CD8-positive, alpha-beta memory T cell (primary cell): ENCODE measurements around the gene SPPL2A. TPM values are rescaled to one million over a fixed set of nuclear protein-coding genes. Genes with fewer than 3 reads are reported as not detected.
A peak's percentile ranks its signal among the peaks of the same experiment; 100 is the strongest.

Source experiments
- CTCF ChIA-PET: fragments of 350-600 bp; sonication (Branson Sonifier 250); formaldehyde crosslinking; loops from one replicate; lab custom pipeline; 2021; ENCODE audit warnings: antibody characterized with exemption; lab: Charles Lee
- POLR2A ChIA-PET: fragments of 350-600 bp; sonication (Branson Sonifier 250); formaldehyde crosslinking; loops from one replicate; lab custom pipeline; 2021; ENCODE audit warnings: antibody characterized with exemption; lab: Charles Lee
- DNase-seq, 5 donors: peaks; one replicate each; pipeline versions ENCODE4 v3.0.0 to v3.0.0-alpha.2; 2020 to 2022; ENCODE audit warnings: mixed read lengths in 1 of 5
- H3K27ac ChIP-seq: one replicate; pipeline ENCODE4 v1.7.0; 2013; ENCODE audit warnings: low read depth, mild to moderate bottlenecking, low read length, moderate library complexity
- H3K27me3 ChIP-seq: 2 replicates; pipeline ENCODE4 v1.7.0; 2013; ENCODE audit warnings: low read length, mild to moderate bottlenecking; ENCODE audit not compliant: insufficient read depth, poor library complexity, severe bottlenecking
- H3K36me3 ChIP-seq: 2 replicates; pipeline ENCODE4 v1.7.0; 2013; ENCODE audit warnings: mild to moderate bottlenecking, low read length, moderate library complexity; ENCODE audit not compliant: insufficient read depth
- H3K4me1 ChIP-seq: 2 replicates; pipeline ENCODE4 v1.7.0; 2013; ENCODE audit warnings: mild to moderate bottlenecking, low read length, moderate library complexity; ENCODE audit not compliant: insufficient read depth
- H3K4me3 ChIP-seq: 2 replicates; pipeline ENCODE4 v1.7.0; 2013; ENCODE audit warnings: mild to moderate bottlenecking, low read length
- H3K9me3 ChIP-seq: 2 replicates; pipeline ENCODE4 v1.7.0; 2013; ENCODE audit warnings: mild to moderate bottlenecking, low read length
- H3K27ac Mint-ChIP-seq, 8 donors: one replicate each; pipeline ENCODE4 v1.8.0; 2020 to 2021; ENCODE audit warnings: mixed read lengths in 8 of 8, mild to moderate bottlenecking in 6 of 8, inconsistent platforms in 3 of 8, moderate library complexity in 3 of 8
- H3K27me3 Mint-ChIP-seq, 2 donors: one replicate each; pipeline ENCODE4 v1.8.0; 2020 to 2021; ENCODE audit warnings: mixed read lengths in 2 of 2, mild to moderate bottlenecking in 1 of 2, moderate library complexity in 1 of 2
- H3K36me3 Mint-ChIP-seq, 3 donors: one replicate each; pipeline ENCODE4 v1.8.0; 2020 to 2021; ENCODE audit warnings: mixed read lengths in 3 of 3, inconsistent platforms in 1 of 3, mild to moderate bottlenecking in 1 of 3
- H3K4me1 Mint-ChIP-seq, 3 donors: one replicate each; pipeline ENCODE4 v1.8.0; 2020 to 2021; ENCODE audit warnings: mixed read lengths in 3 of 3, inconsistent platforms in 1 of 3, mild to moderate bottlenecking in 1 of 3
- H3K4me3 Mint-ChIP-seq, 7 donors: one replicate each; pipeline ENCODE4 v1.8.0; 2020 to 2021; ENCODE audit warnings: mixed read lengths in 7 of 7, mild to moderate bottlenecking in 6 of 7, moderate library complexity in 4 of 7, inconsistent platforms in 2 of 7
- H3K9me3 Mint-ChIP-seq, 5 donors: one replicate each; pipeline ENCODE4 v1.8.0; 2020 to 2022; ENCODE audit warnings: mixed read lengths in 5 of 5, mild to moderate bottlenecking in 3 of 5, moderate library complexity in 2 of 5, inconsistent platforms in 1 of 5
- polyA plus RNA-seq: library from polyadenylated mRNA; unstranded; fragments of 300-500 nt; fragmentation: Illumina TruSeq; gene quantifications from one replicate; pipeline ENCODE4 v1.2.3, GENCODE V29; 2021
- total RNA-seq, 2 experiments: library from RNA; stranded (reverse); gene quantifications; one replicate each; pipeline ENCODE4 v1.2.3, GENCODE V29; 2021

Gene SPPL2A
- total and polyA plus RNA-seq, 3 experiments from 2014 or later = 68.6 to 105 (median 105) TPM

GRCh38 chr15:50803479-50804180 is 38.1 kb upstream of the SPPL2A start:
- Mint-ChIP-seq H3K4me3 (no peak overlapping the region), H3K4me1 (no peaks in the 10 kb centered on the region), H3K27ac (peak overlapping the region in 1 of 8 donors; percentile 36), H3K36me3 (peaks cover 0 to 4% (median 0%) of the 10 kb centered on the region in 3 donors), H3K9me3 (no peaks in the 10 kb centered on the region), H3K27me3 (peaks cover 0 to 6% of the 10 kb centered on the region in 2 donors)
- no peak overlapping the region for H3K4me3 ChIP-seq
- no peaks in the 10 kb centered on the region for H3K36me3 ChIP-seq
- no peaks in the 10 kb centered on the region for H3K27me3 ChIP-seq
- no peak overlapping the region for H3K27ac ChIP-seq
- ChIA-PET CTCF (interaction anchor here (0.9 kb wide), 1 partner anchor 12 kb away, joined by 3 read pairs; no protein-coding TSS in a partner anchor), POLR2A (no interaction called here)
- no peaks in the 10 kb centered on the region for H3K9me3 ChIP-seq
- no peaks in the 10 kb centered on the region for H3K4me1 ChIP-seq
- no peak for DNase-seq

GRCh38 chr15:50800715-50801114 is 35.2 kb upstream of the SPPL2A start:
- ChIA-PET POLR2A (no interaction called here), CTCF (no interaction called here)
- H3K9me3 ChIP-seq = no peaks in the 10 kb centered on the region
- H3K27me3 Mint-ChIP-seq = no peaks in the 10 kb centered on the region
- no peak for DNase-seq
- H3K27ac Mint-ChIP-seq = no peak overlapping the region
- no peaks in the 10 kb centered on the region for H3K4me1 ChIP-seq
- H3K4me3 Mint-ChIP-seq = no peak overlapping the region
- H3K27ac ChIP-seq = no peak overlapping the region
- no peaks in the 10 kb centered on the region for H3K4me1 Mint-ChIP-seq
- H3K36me3 ChIP-seq = no peaks in the 10 kb centered on the region
- no peak overlapping the region for H3K4me3 ChIP-seq
- no peaks in the 10 kb centered on the region for H3K27me3 ChIP-seq
- no peaks in the 10 kb centered on the region for H3K9me3 Mint-ChIP-seq
- H3K36me3 Mint-ChIP-seq = peaks cover 0 to 4% (median 0%) of the 10 kb centered on the region in 3 donors

GRCh38 chr15:50798684-50799083 is 33.2 kb upstream of the SPPL2A start:
- Mint-ChIP-seq H3K27ac (peak overlapping the region in 1 of 8 donors; percentile 40), H3K9me3 (no peaks in the 10 kb centered on the region), H3K4me3 (no peak overlapping the region), H3K27me3 (no peaks in the 10 kb centered on the region), H3K4me1 (no peaks in the 10 kb centered on the region), H3K36me3 (no peaks in the 10 kb centered on the region)
- Histone ChIP-seq H3K27me3 (no peaks in the 10 kb centered on the region), H3K27ac (no peak overlapping the region), H3K36me3 (no peaks in the 10 kb centered on the region), H3K4me1 (no peaks in the 10 kb centered on the region), H3K9me3 (no peaks in the 10 kb centered on the region), H3K4me3 (no peak overlapping the region)
- ChIA-PET POLR2A (no interaction called here), CTCF (no interaction called here)
- DNase-seq = no peak

- H3K4me3 ChIP-seq = no peak overlapping the region
- Mint-ChIP-seq H3K4me3 (no peak overlapping the region), H3K27ac (no peak overlapping the region), H3K4me1 (no peaks in the 10 kb centered on the region), H3K27me3 (no peaks in the 10 kb centered on the region), H3K36me3 (no peaks in the 10 kb centered on the region), H3K9me3 (no peaks in the 10 kb centered on the region)
- DNase-seq = no peak
- no peaks in the 10 kb centered on the region for H3K4me1 ChIP-seq
- ChIA-PET CTCF (interaction anchor here (1.0 kb wide), 1 partner anchor 80 kb away, joined by 3 read pairs; no protein-coding TSS in a partner anchor), POLR2A (no interaction called here)
- no peaks in the 10 kb centered on the region for H3K9me3 ChIP-seq
- H3K36me3 ChIP-seq = no peaks in the 10 kb centered on the region
- H3K27ac ChIP-seq = no peak overlapping the region
- H3K27me3 ChIP-seq = no peaks in the 10 kb centered on the region
Observed at GRCh38 chr15:50797926-50798325, 32.4 kb upstream of the SPPL2A start.

- Histone ChIP-seq H3K36me3 (no peaks in the 10 kb centered on the region), H3K4me1 (no peaks in the 10 kb centered on the region), H3K4me3 (no peak overlapping the region), H3K9me3 (no peaks in the 10 kb centered on the region), H3K27ac (no peak overlapping the region), H3K27me3 (no peaks in the 10 kb centered on the region)
- DNase-seq = no peak
- peaks cover 0 to 5% of the 10 kb centered on the region in 2 donors for H3K27me3 Mint-ChIP-seq
- H3K36me3 Mint-ChIP-seq = no peaks in the 10 kb centered on the region
- H3K4me3 Mint-ChIP-seq = no peak overlapping the region
- no peak overlapping the region for H3K27ac Mint-ChIP-seq
- ChIA-PET CTCF (interaction anchor here (2.4 kb wide), 1 partner anchor 9 kb away, joined by 7 read pairs; no protein-coding TSS in a partner anchor), POLR2A (no interaction called here)
- H3K9me3 Mint-ChIP-seq = no peaks in the 10 kb centered on the region
- H3K4me1 Mint-ChIP-seq = no peaks in the 10 kb centered on the region
Observed at GRCh38 chr15:50791486-50791885, 26.0 kb upstream of the SPPL2A start.

- no peaks in the 10 kb centered on the region for H3K9me3 Mint-ChIP-seq
- no peak overlapping the region for H3K4me3 ChIP-seq
- no peak overlapping the region for H3K27ac Mint-ChIP-seq
- POLR2A ChIA-PET = no interaction called here
- H3K27me3 Mint-ChIP-seq = peaks cover 0 to 5% of the 10 kb centered on the region in 2 donors
- CTCF ChIA-PET = interaction anchor here (2.4 kb wide), 1 partner anchor 9 kb away, joined by 7 read pairs; no protein-coding TSS in a partner anchor
- H3K27me3 ChIP-seq = no peaks in the 10 kb centered on the region
- H3K4me1 ChIP-seq = no peaks in the 10 kb centered on the region
- no peaks in the 10 kb centered on the region for H3K9me3 ChIP-seq
- no peaks in the 10 kb centered on the region for H3K36me3 ChIP-seq
- DNase-seq = no peak
- no peak overlapping the region for H3K27ac ChIP-seq
- H3K4me1 Mint-ChIP-seq = no peaks in the 10 kb centered on the region
- H3K4me3 Mint-ChIP-seq = no peak overlapping the region
- no peaks in the 10 kb centered on the region for H3K36me3 Mint-ChIP-seq
Observed at GRCh38 chr15:50790778-50791453, 25.4 kb upstream of the SPPL2A start.

GRCh38 chr15:50786871-50787270 is 21.4 kb upstream of the SPPL2A start:
- Histone ChIP-seq H3K4me1 (no peaks in the 10 kb centered on the region), H3K36me3 (no peaks in the 10 kb centered on the region), H3K27ac (no peak overlapping the region), H3K9me3 (no peaks in the 10 kb centered on the region), H3K4me3 (no peak overlapping the region), H3K27me3 (no peaks in the 10 kb centered on the region)
- ChIA-PET CTCF (interaction anchor here (0.6 kb wide), 1 partner anchor 33 kb away, joined by 3 read pairs; no protein-coding TSS in a partner anchor), POLR2A (no interaction called here)
- peaks cover 0 to 5% of the 10 kb centered on the region in 2 donors for H3K27me3 Mint-ChIP-seq
- DNase-seq = no peak
- H3K27ac Mint-ChIP-seq = no peak overlapping the region
- H3K4me3 Mint-ChIP-seq = no peak overlapping the region
- H3K4me1 Mint-ChIP-seq = no peaks in the 10 kb centered on the region
- H3K36me3 Mint-ChIP-seq = no peaks in the 10 kb centered on the region
- no peaks in the 10 kb centered on the region for H3K9me3 Mint-ChIP-seq

GRCh38 chr15:50786438-50786837 is 20.9 kb upstream of the SPPL2A start:
- H3K27me3 ChIP-seq = no peaks in the 10 kb centered on the region
- ChIA-PET CTCF (interaction anchor here (0.6 kb wide), 1 partner anchor 33 kb away, joined by 3 read pairs; no protein-coding TSS in a partner anchor), POLR2A (no interaction called here)
- H3K36me3 ChIP-seq = no peaks in the 10 kb centered on the region
- no peak overlapping the region for H3K4me3 ChIP-seq
- Mint-ChIP-seq H3K9me3 (no peaks in the 10 kb centered on the region), H3K4me3 (no peak overlapping the region), H3K36me3 (no peaks in the 10 kb centered on the region), H3K27ac (no peak overlapping the region), H3K27me3 (peaks cover 0 to 5% of the 10 kb centered on the region in 2 donors), H3K4me1 (no peaks in the 10 kb centered on the region)
- no peak for DNase-seq
- no peak overlapping the region for H3K27ac ChIP-seq
- no peaks in the 10 kb centered on the region for H3K4me1 ChIP-seq
- no peaks in the 10 kb centered on the region for H3K9me3 ChIP-seq
